ENCODE data around the gene FAM114A2.

GRCh38 chr5:154060606-154061005 lies 21.9 kb upstream of the FAM114A2 start:
- TF ChIP-seq CTCF (IDR thresholded peaks at IDR 0.05; ENCODE audit: low read length): no peak
- no peak for TF ChIP-seq EZH2 (IDR thresholded peaks at IDR 0.05; ENCODE audit: borderline replicate concordance, low read length)

Data from OCI-LY1 (cell line).